ENCODE measurements around the gene GIT2.
"Not testable (repeated sequence)": the region's sequence is repeated elsewhere in the genome, so short reads cannot be mapped to it uniquely, and the experiment has no call there.

GIT2 gene, protein sequence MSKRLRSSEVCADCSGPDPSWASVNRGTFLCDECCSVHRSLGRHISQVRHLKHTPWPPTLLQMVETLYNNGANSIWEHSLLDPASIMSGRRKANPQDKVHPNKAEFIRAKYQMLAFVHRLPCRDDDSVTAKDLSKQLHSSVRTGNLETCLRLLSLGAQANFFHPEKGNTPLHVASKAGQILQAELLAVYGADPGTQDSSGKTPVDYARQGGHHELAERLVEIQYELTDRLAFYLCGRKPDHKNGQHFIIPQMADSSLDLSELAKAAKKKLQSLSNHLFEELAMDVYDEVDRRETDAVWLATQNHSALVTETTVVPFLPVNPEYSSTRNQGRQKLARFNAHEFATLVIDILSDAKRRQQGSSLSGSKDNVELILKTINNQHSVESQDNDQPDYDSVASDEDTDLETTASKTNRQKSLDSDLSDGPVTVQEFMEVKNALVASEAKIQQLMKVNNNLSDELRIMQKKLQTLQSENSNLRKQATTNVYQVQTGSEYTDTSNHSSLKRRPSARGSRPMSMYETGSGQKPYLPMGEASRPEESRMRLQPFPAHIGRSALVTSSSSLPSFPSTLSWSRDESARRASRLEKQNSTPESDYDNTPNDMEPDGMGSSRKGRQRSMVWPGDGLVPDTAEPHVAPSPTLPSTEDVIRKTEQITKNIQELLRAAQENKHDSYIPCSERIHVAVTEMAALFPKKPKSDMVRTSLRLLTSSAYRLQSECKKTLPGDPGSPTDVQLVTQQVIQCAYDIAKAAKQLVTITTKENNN

DNA sequence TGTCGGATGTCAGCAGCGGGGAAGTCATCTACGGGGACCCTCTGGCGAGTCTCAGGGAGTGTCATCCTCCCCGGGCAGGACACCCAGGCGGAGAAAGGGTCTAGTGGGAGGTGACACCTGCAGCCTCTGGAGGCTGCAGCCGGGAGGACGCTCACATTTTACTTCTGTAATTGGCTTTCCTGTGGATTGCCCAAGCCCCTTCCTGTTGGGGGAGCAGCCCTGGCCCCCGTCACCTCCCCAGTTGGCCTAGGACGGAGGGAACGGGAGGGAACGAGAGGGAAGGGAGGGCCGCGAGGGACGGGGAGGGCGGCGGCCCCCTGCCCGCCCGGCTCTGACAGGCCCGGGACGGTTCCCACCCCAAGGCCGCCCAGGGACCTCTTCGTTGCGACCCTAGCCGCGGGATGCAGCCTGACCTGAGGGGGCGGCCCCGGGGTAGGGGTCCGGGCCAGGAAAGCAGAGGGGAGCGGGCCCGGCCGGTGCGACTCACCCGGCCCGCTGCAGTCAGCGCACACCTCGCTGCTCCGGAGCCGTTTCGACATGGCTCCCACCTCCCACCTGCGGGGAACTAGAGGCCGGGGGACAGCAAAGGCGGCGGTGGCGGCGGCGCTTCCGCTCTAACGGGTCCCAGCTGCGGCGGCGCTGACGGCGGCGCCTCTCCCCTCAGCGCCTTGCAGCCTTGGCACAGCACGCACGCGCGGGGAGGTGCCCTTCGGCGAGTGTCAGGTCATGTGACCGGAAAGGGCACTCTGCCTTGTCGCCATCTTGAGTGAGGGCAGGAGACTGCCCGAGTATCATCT is at the start of gene GIT2:
GIT2 (minus strand) TSS at position 683 of the 797 bp plus-strand sequence; CDS start at position 539, 144 bp downstream.
- DNase-seq, result peak; percentile 94

DNA sequence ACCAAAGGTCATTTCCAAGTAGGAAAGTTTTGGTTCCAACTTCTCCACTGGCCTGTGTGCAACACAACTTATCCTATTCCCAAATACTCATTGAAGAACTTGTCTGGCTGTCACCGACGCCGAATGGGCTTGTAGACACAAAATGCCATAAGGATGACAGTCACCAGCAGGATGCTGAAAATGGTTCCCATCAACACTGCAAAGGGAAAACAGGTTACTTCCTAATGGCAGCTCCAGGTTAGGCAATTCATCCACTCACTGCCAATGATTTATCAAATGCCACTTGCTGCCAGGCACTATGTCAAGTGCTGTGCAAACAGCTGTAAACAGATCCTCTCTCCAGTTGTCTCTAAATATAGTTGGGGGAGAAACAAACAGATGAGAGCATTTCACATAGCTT is 46.1 kb upstream of the GIT2 start:
- DNase-seq, result no peak

DNA sequence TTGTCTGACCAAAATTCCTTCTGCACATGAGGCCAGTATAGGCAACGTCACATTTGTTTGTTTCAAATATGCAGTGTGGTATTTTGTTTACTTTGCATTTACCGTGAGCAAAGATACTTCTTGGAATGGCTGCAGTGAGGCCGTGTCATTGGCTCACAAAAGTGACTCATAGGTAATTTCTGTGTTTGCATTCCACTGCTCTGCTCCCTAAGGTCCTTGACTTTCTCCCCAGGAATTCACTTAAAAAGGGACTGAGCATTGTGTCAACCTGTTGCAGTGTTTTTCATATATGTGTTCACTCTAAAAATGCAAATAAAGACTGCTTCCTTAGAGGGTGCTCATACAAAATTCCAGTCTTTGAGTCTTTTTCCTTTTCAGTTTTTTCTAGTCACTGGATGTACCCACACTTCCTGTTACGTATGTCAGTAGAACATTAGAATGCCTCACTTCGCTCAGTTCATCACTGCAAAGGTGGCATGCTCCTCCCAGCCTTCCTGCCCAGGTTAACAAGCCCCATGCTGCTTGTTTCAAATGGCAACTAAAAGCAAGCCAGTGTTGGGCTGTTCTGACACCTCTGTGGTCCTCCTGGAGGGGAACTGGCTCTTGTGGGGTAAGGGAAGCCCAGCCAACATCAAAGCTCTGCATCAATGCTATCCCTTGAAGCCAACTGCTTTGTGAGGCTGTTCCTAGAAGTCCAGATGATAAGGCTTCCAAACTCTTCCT is 43.1 kb upstream of the GIT2 start:
- peak; percentile 23 for DNase-seq

DNA sequence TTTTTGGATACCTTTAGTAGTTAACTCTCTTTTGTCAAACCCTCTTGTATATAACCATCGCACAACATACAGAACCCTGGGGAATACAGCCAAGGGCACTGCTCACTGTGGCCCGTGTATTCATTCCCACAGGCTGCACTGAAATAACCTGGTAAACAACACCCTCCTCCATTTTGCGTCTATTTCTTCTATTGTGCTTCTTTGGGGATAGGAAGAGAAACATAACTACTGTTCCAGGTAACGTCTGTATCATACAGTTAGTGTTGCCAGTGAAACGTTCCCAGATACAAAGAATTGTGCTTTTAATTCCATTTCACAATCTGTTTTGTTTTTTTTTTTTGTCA is 42.5 kb upstream of the GIT2 start:
- no peak for DNase-seq

DNA sequence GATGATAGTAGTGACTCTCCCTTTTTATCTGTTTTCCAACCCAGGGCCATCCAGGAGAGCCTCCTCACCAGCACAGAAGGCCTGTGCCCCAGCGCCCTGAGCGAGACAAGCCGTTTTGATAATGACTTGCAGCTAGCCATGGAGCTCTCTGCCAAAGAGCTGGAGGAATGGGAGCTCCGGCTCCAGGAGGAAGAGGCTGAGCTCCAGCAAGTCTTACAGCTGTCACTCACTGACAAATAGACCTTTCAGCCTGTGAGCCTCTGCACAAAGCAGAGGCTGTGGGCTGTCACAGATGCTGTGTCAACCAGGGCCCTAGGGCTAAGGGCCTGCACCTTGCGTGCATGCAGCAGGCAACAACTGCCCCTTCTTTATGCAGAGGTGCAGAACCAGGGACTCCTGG is 41.1 kb upstream of the GIT2 start:
- no peak for DNase-seq

DNA sequence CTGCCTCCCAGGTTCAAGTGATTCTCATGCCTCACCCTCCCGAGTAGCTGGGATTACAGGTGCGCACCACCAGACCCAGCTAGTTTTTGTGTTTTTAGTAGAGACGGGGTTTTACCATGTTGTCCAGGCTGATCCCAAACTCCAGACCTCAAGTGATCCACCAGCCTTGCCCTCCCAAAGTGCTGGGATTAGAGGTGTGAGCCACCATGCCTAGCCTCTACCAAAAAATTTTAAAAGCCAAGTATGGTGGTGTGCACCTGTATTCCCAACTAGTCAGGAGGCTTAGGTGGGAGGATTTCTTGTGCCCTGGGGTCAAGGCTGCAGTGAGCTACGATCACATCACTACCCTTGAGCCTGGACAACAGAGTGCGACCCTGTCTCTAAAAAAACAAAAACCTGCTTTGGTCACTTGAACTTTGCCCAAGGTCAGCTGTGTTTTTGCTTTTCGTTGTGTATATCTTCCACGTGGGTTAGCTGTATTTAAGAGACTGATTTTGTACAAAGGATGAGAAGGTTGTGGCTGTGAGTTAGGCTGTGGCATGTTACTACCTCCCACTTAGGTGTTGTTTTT is 39.5 kb upstream of the GIT2 start:
- no peak for DNase-seq

DNA sequence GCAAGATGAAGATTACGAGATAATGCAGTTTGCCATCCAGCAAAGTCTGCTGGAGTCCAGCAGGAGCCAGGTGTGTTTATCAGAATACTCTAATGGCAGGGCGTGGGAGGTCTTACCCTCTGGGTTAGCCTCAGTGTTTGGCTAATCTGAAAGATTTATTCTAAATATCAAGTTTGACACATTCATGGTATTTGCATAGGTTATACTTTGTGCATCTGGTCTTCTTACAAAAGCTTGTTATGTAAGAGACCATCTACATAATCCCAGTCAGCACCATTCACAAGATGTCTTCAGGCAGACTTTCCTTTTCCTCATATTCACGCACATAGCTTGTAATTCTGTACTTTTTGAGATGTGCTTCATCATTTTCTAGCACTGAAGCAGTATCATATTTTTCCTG is 37.7 kb upstream of the GIT2 start:
- no peak for DNase-seq

DNA sequence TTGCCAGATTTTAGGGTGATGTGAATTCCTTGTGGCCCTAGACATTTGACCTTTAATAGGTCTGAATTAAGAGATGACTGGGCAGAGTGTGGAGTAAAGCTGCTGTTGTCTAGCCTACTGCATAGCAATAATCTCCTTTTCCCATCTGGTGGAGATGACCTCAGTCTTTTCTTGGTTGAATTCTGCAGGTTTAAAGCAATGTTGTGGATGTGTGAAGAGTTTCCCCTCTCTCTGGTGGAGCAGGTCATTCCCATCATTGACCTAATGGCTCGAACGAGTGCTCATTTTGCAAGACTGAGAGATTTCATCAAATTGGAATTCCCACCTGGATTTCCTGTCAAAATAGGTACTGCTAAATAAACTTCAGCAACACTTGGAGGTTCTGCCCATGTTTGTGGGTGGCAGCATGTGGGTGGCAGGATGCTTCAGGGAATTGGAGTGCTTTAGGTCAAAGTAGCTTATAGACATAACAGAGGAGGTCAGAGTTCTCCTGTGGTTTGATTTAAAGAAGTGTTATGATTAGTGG is 33.2 kb upstream of the GIT2 start:
- DNase-seq, result no peak

DNA sequence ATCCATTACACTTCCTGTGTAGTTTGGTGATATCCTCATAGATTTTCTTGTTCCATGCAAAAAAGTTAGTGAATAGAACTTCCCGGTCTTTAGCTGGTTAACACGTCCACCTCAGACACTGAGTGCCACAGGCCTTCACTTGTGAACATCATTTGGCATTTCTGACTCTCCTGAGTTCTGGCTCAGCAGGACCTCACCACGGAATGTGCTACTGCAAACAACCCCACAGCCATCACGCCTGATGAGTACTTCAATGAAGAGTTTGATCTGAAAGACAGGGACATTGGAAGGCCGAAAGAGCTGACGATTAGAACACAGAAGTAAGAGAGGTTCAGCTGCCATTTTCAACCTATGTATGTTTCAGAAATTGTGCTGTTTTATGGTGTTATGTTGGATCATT is 32.2 kb upstream of the GIT2 start:
- no peak for DNase-seq

DNA sequence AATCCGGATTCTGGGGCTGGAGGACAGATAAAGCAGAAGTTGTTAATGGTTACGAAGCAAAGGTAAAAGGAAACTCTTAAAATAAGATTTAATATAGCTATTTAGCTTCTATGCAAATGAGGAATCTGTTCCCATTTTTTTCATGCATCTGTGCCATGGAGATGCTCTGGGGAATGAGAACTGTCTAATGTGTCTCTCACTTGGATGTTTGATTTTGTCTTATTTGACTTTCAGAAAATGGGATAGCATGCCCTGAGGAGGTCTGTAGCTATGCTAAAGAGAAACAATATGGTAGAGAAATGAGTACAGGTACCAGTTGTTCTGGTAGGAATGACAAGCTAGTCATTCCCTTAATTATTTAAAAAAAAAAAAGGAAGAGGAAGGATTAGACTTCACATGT is 27.9 kb upstream of the GIT2 start:
- DNase-seq, result no peak

DNA sequence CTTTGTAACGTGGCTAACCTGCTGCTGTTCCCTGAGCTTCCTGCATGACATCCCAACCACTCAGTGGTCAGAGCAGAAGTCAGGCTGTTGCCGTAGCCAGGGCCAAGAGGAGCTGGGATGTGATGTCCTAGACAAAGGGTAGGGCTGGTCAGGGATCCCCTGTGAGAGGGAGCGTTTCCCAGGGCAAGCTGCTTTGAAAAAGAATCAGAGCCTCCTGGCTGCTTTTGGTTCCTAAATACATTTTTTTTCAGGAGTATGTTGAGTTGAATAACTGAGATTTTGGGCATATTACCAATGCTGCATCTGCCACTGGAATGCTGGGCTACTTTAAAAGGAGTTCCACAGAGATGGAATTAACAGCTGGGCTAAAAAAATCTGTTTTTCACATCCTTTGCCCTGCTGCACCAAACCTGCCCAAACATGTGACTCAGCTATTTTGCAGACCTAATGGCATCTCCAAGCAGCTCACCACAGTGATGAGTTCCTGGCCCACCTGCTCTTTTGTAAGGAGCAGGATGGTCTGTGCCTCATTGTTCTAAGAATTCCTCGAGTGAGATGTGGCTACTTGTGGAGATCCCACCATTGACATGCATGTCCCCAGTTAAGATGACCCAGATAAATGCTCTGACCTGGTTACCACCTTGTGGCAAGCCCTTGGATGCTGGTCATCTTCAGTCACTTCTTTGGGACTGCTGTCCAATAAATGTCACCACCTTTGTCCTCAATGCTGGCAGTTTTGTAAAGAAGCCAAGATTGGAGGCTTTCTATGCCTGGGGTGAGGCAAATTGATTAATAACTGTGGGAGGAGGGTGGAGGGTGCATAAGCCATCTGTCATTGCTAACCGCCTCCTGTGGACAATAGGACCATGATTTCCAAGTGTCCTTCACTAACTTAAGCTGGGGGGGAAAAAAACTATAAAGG is 27.2 kb upstream of the GIT2 start:
- no peak for DNase-seq

DNA sequence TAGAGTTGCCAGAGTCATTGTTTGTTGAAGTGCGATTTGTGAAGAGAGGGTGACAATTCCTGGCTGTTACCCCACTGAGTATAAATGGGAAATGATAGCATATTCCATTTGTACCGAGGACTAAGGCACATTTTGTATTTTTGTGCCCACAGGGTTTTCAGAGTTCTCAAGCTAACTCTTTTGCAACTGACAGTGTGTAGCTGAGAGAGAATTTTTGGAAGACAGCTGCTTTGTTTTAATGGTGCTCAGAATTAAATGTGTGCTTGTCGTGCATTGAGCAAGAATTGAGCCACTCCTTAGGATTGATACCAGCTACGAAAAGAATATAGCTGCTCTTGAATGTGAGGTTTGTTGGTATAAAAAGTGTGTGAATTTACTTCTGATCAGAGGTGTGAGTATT is 24.8 kb upstream of the GIT2 start:
- no peak for DNase-seq

DNA sequence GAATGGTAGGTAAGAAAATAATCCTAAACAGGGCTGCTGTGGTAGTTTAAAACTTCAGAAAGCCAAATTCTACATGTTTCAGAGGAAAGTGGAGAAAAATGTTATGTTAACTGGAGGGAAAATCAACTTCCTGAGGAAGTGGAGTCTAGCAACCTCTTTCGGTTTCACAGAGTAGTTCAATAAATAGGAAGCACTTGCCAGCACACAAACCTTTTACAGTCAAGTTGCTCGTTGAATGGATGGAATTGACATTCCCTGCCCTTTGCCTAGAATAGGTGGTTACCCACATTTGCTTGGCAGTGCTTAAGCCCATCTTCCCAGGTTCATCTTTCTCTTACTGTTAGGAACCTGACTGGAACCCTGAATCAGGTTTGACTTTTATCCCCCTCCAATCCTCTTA is 19.0 kb upstream of the GIT2 start:
- no peak for DNase-seq

DNA sequence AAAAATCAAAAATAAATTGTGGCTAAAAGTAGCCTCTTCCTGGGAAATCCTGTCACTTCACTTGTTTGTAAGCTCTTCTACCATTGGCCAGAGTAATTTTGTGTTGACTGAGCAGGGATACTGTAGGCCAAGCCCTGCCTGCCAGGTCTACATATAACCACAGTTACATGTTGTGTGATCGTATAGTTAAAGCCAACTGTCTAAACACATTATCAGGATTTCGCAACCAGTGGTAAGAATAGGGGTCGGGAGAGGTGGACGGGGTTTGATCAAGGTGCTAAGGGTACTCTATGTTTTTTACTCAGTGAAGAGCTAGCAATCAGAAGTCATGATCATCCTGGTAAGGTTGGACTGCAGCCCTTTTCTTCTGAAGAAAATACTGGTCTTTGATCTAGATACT is 16.5 kb upstream of the GIT2 start:
- no peak for DNase-seq

DNA sequence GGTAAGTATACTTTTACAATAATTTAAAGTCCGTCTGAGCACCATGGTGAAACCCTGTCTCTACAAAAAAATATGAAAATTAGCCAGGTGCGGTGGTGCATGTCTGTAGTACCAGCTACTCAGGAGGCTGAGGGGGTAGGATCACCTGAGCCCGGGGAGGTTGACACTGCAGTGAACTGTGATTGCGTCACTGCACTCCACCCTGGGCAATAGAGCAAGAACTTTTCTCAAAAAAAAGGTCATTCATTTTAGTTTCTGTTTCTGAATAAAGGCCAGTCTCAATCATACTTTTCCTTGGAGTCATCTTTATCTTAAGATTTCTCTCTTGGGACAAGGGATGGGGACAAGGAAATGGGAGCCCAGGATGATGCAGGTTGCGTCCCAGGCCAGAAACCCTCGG is 16.0 kb upstream of the GIT2 start:
- no peak for DNase-seq

DNA sequence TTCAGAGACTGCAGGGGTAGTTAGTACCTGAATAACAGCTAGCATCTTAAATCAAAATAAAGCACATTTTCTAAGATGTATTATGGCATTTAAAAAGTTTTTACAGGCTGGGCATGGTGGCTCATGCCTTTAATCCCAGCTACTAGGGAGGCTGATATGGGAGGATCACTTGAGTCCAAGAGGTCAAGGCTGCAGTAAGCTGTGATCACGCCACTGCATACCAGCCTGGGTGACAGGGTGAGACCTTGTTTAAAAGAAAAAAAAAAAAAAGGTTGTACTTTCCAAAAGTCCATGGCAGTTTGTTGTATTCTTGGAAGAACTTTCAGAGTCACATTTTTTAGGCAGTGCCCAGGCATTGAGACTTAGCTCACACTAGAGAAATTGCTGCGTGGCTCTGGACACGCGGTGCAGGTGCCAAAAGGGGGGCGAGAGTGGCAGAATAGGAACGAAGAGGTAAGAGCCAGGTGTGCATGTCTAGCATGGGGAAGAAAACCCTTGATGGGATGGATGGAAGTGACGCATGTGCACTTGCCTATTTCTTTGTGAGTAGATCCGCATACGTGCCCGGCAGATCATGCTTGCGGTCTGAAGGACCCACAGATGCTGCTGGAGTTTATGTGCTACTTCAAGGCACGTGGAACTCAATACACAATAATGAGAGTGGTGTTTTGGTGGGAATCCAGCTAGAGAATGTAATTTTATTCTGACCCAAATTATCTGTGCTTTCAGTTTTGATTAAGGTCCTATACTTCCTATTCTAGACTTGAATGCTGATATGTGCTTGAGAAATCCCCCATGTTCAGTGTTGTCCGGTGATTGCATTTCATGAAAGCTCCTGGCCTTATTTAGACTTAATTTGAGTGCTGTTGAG is 14.9 kb upstream of the GIT2 start:
- no peak for DNase-seq

DNA sequence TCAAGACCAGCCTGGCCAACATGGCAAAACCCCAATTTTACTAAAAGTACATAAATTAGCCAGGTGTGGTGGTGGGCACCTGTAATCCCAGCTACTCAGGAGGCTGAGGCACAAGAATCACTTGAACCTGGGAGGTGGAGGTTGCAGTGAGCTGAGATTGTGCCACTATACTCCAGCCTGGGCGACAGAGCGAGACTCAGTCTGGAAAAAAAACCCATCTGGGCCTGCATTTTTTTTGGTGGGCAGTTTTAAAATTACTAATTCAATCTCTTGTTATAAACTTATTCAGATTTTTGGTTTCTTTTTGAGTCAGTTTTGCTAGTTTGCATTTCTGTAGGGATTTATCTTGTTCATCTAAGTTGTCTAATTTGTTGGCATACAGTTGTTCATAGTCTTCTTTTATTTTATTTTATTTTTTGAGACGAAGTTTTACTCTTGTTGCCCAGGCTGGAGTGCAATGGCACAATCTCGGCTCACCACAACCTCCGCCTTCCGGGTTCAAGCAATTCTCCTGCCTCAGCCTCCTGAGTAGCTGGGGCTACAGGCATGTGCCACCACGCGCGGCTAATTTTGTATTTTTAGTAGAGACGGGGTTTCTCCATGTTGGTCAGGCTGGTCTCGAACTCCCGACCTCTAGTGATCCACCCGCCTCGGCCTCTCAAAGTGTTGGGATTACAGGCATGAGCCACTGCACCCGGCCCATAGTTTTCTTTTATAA is 12.7 kb upstream of the GIT2 start:
- not testable (repeated sequence) for DNase-seq

DNA sequence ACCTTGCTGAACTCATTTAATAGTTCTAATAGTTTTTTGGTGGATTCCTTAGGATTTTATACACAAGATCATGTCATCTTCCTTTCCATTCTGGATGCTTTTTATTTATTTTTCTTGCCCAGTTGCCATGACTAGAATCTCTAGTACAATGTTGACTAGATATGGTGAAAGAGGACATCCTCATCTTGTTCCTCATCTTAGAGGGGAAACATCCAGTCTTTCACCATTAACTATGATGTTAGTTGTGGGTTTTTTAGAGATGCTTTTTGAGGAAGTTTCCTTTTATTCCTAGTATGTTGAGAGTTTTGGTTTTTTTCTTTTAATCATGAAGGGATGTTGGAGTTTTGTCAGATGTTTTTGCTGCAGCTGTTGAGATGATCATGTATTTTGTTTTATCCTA is 11.7 kb upstream of the GIT2 start:
- DNase-seq, result no peak

DNA sequence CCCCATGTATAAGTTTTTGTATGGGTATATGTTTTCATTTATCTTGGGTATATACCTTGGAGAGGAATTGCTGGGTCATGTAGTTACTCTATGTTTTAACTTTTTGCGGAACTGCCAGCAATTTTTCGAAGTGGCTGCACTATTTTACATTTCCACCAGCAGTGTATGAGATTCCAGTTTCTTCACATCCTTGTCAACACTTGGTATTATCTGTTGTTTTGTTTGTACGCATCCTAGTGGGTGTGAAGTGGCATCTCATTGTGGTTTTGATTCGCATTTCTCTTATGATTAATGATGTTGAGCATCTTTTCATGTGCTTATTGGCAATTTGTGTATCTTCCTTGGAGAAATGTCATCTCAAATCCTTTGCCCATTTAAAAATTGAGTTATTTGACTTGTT is 9.9 kb upstream of the GIT2 start:
- DNase-seq, result no peak

Measured in activated gamma-delta T cell treated with Interleukin-2 at 50 U/mL for 16 hours (primary cell).